SU-DHL-6 (cell line): Measurements from ENCODE around the gene KLRD1.

Experiments
- H2AFZ ChIP-seq: fragments of 200-600 bp; sonication (generic); 2 replicates; pipeline ENCODE4 v1.6.1; 2014; ENCODE audit warnings: low read depth, mild to moderate bottlenecking, moderate library complexity, mixed read lengths, antibody characterized with exemption, low read length; ENCODE audit not compliant: severe bottlenecking
- H3F3A ChIP-seq: fragments of 200-600 bp; shearing (Covaris generic); 2 replicates; pipeline ENCODE4 v1.6.0; 2016; ENCODE audit warnings: antibody characterized with exemption, mild to moderate bottlenecking; ENCODE audit not compliant: insufficient read depth
- H3K27ac ChIP-seq: fragments of 200-600 bp; sonication (generic); 2 replicates; pipeline ENCODE4 v1.5.1; 2016; ENCODE audit warnings: low read depth, mild to moderate bottlenecking, low read length, moderate library complexity, mixed read lengths
- H3K27me3 ChIP-seq: fragments of 200-600 bp; sonication (generic), shearing (Covaris generic); 2 replicates; pipeline ENCODE4 v1.6.0; 2014; ENCODE audit warnings: mild to moderate bottlenecking, low read length
- H3K36me3 ChIP-seq: fragments of 200-600 bp; sonication (generic); 2 replicates; pipeline ENCODE4 v1.6.1; 2014; ENCODE audit warnings: mild to moderate bottlenecking, low read length, mixed read lengths
- H3K4me2 ChIP-seq: fragments of 300-600, 200-600 bp; shearing (Covaris generic), sonication (generic); 2 replicates; pipeline ENCODE4 v1.6.0; 2014; ENCODE audit warnings: low read length, low read depth, mild to moderate bottlenecking; ENCODE audit not compliant: poor library complexity, severe bottlenecking
- H3K4me3 ChIP-seq: fragments of 200-600 bp; sonication (generic); 2 replicates; pipeline ENCODE4 v1.5.1; 2014; ENCODE audit warnings: antibody characterized with exemption, low read length, mild to moderate bottlenecking, mixed read lengths; ENCODE audit not compliant: insufficient read depth, poor library complexity, severe bottlenecking
- H3K79me2 ChIP-seq: fragments of 200-600 bp; sonication (generic); 2 replicates; pipeline ENCODE4 v1.6.1; 2014; ENCODE audit warnings: mild to moderate bottlenecking, low read length, moderate library complexity; ENCODE audit not compliant: insufficient read depth
- H3K9ac ChIP-seq: fragments of 200-600 bp; sonication (generic); 2 replicates; pipeline ENCODE4 v1.7.0; 2014; ENCODE audit warnings: mild to moderate bottlenecking, low read length
- H3K9me2 ChIP-seq: fragments of 200-600 bp; sonication (generic); replicated peaks from 2 replicates; pipeline ENCODE4 v1.6.1; 2014; ENCODE audit warnings: low read length; ENCODE audit not compliant: insufficient read depth
- H3K9me3 ChIP-seq: fragments of 200-600 bp; sonication (generic); 2 replicates; pipeline ENCODE4 v1.6.1; 2014; ENCODE audit warnings: low read length, mixed read lengths; ENCODE audit not compliant: insufficient read depth
- H4K20me1 ChIP-seq: fragments of 200-600 bp; sonication (generic); 2 replicates; pipeline ENCODE4 v1.6.1; 2014; ENCODE audit warnings: low read depth, mild to moderate bottlenecking, antibody characterized with exemption, low read length, moderate library complexity, mixed read lengths
- EZH2phosphoT487 ChIP-seq: fragments of 200-600 bp; sonication (generic), shearing (Covaris generic); conservative IDR thresholded peaks from 2 replicates; pipeline ENCODE4 v1.6.1; 2018; ENCODE audit warnings: mild to moderate bottlenecking, antibody characterized with exemption, low read length, moderate library complexity, mixed read lengths
- TF ChIP-seq, protein P1 (sequence below): fragments of 200-600 bp; sonication (generic); IDR thresholded peaks from one replicate; pipeline ENCODE4 v1.5.1; 2017; ENCODE audit warnings: antibody characterized with exemption, mild to moderate bottlenecking, low read length, moderate library complexity; ENCODE audit not compliant: insufficient read depth, poor library complexity, severe bottlenecking

The KLRD1 gene

DNA sequence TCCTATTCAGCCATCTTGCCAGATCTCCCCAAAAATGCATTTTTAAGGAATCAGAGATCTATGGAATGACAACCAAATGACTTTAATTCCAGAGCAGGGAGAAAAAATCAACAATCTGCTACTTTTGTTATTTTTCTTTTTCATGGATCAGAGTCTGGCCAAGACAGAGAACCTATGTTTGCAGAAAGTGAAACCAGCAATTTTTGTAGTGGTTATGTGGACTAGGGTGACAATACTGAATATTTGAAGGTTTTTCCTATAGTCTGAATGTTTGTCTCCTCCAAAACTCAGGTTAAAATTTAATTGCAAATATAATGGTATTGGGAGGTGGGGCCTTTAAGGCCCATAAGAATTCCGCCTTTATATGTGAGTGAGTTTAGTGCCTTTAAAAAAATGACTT lies 51.3 kb downstream of the KLRD1 start:
- no peak overlapping the region for H3K9ac ChIP-seq
- no peaks in the 10 kb centered on the region for H3K9me3 ChIP-seq
- no peaks in the 10 kb centered on the region for H3F3A ChIP-seq
- H3K9me2 ChIP-seq = no peaks in the 10 kb centered on the region
- H2AFZ ChIP-seq = no peak overlapping the region
- H3K27ac ChIP-seq = no peak overlapping the region
- no peaks in the 10 kb centered on the region for H3K27me3 ChIP-seq
- H4K20me1 ChIP-seq = no peaks in the 10 kb centered on the region
- H3K36me3 ChIP-seq = no peaks in the 10 kb centered on the region
- H3K4me3 ChIP-seq = no peak overlapping the region
- H3K4me2 ChIP-seq = no peak overlapping the region
- no peak for TF ChIP-seq EZH2phosphoT487
- TF ChIP-seq, protein P1, sequence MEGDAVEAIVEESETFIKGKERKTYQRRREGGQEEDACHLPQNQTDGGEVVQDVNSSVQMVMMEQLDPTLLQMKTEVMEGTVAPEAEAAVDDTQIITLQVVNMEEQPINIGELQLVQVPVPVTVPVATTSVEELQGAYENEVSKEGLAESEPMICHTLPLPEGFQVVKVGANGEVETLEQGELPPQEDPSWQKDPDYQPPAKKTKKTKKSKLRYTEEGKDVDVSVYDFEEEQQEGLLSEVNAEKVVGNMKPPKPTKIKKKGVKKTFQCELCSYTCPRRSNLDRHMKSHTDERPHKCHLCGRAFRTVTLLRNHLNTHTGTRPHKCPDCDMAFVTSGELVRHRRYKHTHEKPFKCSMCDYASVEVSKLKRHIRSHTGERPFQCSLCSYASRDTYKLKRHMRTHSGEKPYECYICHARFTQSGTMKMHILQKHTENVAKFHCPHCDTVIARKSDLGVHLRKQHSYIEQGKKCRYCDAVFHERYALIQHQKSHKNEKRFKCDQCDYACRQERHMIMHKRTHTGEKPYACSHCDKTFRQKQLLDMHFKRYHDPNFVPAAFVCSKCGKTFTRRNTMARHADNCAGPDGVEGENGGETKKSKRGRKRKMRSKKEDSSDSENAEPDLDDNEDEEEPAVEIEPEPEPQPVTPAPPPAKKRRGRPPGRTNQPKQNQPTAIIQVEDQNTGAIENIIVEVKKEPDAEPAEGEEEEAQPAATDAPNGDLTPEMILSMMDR = no peak
- H3K79me2 ChIP-seq = no peaks in the 10 kb centered on the region

DNA sequence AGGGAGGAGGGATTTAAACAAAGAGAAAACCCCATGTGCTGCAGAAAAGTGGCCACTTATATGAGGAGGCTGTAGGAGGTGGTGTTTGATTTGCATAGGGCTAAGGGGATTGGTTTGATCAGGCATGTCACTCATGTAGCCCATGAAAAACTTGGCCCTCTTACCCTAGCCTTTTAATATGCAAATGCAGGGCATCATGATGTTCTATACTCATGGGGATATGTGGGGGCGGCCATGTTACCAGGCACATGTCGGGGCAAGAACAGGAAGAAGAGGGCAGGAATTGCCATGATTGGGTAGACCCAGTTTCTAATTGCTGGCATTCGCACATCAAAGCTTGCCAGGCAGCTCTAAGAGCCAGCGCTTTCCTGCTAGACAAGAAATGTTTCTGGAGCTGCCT lies 53.4 kb downstream of the KLRD1 start:
- H2AFZ ChIP-seq = no peak overlapping the region
- TF ChIP-seq, protein P1 = no peak
- no peak for TF ChIP-seq EZH2phosphoT487
- H3K4me3 ChIP-seq = no peak overlapping the region
- H3K27ac ChIP-seq = no peak overlapping the region
- no peaks in the 10 kb centered on the region for H3K27me3 ChIP-seq
- no peaks in the 10 kb centered on the region for H3F3A ChIP-seq
- no peaks in the 10 kb centered on the region for H4K20me1 ChIP-seq
- H3K36me3 ChIP-seq = no peaks in the 10 kb centered on the region
- no peak overlapping the region for H3K9ac ChIP-seq
- no peaks in the 10 kb centered on the region for H3K9me2 ChIP-seq
- H3K79me2 ChIP-seq = no peaks in the 10 kb centered on the region
- H3K9me3 ChIP-seq = no peaks in the 10 kb centered on the region
- no peak overlapping the region for H3K4me2 ChIP-seq

DNA sequence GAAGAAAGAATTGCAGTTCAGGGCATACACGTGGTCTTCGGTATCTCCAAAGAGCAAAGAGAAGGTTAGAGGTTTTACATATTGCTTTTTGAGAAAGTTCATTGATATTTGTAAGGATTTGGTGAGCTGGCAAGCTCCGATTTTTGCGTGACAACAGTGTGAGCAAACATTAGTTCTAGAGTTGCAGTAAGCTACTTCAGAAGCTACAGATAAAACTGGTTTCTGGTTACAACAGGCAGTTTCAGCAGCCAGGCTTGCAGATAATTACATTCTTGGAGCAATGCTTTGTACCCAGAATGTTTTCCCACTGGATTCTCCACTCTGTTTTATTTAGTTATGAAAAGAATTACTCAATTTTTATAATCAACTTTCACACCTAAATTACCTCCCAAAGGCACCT lies 54.0 kb downstream of the KLRD1 start:
- H4K20me1 ChIP-seq = no peaks in the 10 kb centered on the region

More for the DNA sequence above, 54.0 kb downstream of the KLRD1 start:
- Histone ChIP-seq H3F3A (no peaks in the 10 kb centered on the region), H3K9ac (no peak overlapping the region), H3K9me2 (no peaks in the 10 kb centered on the region), H3K4me2 (no peak overlapping the region), H3K9me3 (no peaks in the 10 kb centered on the region), H3K27ac (no peak overlapping the region), H3K79me2 (no peaks in the 10 kb centered on the region), H3K36me3 (no peaks in the 10 kb centered on the region), H2AFZ (no peak overlapping the region), H3K27me3 (no peaks in the 10 kb centered on the region), H3K4me3 (no peak overlapping the region)
- no peak for TF ChIP-seq EZH2phosphoT487
- TF ChIP-seq, protein P1 = no peak
